HG02840 (cell line): ENCODE data around the gene ETNK1.
A peak's percentile ranks its signal among the peaks of the same experiment; 100 is the strongest.
"Not testable (repeated sequence)": the region's sequence is repeated elsewhere in the genome, so short reads cannot be mapped to it uniquely, and the experiment has no call there.

Source experiments
- ATAC-seq: cut with Tn5 transposase; IDR thresholded peaks from one replicate; pipeline ENCODE4 v1.9.1; 2021; ENCODE audit warnings: mild to moderate bottlenecking, moderate library complexity, moderate number of reproducible peaks; ENCODE audit not compliant: unreplicated experiment, low FRiP score

The ETNK1 gene

DNA sequence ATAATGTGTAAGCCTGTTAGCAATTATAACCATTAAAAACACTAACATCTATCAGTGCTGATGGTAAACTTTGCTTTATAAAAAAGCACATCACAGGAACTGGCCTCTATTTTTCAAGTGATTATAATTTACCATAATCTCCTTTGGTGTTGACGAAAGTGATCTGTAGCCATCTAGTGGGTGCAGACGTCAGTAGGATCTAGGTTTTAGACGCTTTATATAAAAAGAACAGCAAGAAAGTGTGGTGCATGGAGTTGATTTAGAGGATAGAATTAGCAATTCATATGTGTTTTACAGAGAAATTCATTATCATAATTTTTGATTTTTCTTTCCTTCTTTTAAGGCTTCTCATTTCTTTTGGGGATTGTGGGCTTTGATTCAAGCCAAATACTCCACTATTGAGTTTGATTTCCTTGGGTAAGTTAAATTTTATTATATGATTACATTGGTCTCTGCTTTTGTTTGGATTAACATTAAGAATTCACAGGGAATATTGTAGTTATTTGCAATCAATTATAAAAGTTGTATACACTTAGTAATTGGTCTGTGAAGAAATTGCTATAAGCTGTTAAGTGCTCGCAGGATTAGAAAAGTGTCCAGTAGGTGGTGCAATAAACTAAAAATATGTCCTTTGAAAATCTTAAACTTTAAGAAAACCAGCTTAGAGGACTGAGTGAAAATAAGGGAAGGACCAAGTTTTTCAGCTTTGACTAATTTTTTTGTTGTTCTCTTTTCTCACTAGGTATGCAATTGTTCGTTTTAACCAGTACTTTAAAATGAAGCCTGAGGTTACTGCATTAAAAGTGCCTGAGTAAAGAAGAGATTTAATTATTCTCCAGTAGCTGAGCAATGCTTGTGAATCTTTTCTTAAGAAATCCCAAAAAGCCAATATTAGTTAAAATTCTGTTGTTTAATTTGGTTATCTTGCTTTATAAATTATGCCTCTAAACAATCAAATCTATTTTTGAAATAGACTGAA is 59.5 kb downstream of the ETNK1 start:
- ATAC-seq = no peak

DNA sequence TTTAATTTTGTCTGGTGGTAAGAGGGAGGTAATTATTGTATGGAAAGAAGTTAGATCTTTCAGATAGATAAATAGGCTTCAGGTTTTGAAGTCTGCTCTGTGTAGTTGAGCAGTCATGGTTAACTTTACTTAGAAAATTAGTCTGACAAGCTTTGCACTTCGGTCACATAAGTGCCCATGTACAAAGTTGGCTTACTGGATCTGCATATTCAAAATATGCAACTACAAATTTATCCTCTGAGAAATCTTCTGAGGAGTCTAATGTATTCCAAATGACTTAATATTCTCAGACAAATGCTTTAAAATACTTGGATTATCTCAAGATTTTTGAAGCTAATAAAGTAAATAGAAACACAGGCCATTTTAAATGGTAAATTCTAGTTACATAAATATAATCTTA is 61.2 kb downstream of the ETNK1 start:
- ATAC-seq = no peak

- ATAC-seq = peak; percentile 66
Measured at GRCh38 chr12:22687361-22688076, 62.5 kb downstream of the ETNK1 start.

DNA sequence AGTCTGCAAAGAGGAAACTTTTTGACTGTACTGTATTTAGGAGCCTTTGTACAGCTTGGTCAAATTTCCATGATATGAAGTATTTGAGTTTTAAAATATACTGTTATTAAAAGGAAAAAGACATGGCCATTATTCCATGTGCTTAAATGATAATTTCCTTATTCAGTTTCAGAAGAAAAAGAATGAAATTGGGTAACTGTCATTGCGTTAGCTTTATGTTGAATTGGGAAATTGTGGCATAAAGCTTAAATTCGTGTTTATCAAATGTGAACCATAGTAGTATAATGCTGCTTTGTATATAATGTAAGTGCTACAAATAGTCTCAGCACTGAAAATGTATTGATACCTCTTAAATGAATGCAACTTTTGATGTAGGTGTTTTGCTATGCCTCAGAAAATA is 64.9 kb downstream of the ETNK1 start:
- ATAC-seq = no peak

DNA sequence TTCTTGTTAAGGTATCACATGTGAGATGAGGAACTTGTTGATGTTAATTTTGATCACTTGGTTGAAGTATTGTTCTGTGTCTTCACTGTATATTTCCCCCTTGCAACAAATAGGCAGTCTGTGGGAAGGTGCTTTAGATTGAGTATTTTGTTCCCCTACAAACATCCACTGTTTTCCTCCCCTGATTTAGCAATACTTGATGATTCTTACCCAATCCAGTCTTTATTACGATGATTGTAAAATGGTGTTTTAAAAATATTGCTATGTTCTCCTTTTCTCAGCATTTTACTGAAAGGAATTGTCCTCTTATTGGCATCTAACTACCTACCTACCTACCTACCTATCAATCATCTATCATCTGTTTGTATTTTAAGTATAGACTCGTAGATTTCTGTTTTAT is 66.3 kb downstream of the ETNK1 start:
- ATAC-seq = no peak

- not testable (repeated sequence) for ATAC-seq
Measured at GRCh38 chr12:22692467-22692866, 67.5 kb downstream of the ETNK1 start.

GRCh38 chr12:22692964-22693555 is 68.1 kb downstream of the ETNK1 start:
- no peak for ATAC-seq

GRCh38 chr12:22698576-22698975 is 73.6 kb downstream of the ETNK1 start:
- no peak for ATAC-seq

- not testable (repeated sequence) for ATAC-seq
Measured at GRCh38 chr12:22699705-22700104, 74.7 kb downstream of the ETNK1 start.

DNA sequence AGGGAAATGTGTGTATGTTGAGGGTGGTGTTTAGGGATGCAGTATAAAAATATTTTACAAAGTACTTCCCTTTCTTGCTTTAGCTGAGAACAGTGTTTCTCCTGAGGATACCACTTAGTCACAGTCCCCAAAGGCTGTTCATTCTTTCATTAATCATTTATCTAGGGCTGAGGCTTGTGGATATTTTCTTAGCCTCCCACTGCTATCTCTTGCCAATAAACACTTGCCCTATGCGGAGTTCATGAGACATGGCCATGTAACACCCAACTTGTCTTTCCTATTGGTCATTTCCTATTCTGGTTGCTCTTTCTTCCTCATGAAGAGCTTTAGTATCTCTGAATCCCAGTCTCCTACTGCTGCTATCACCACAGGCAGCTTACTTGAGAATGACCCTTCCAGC is 75.1 kb downstream of the ETNK1 start:
- no peak for ATAC-seq

GRCh38 chr12:22701216-22701809 is 76.3 kb downstream of the ETNK1 start:
- not testable (repeated sequence) for ATAC-seq

- no peak for ATAC-seq
Measured at GRCh38 chr12:22702690-22703089, 77.7 kb downstream of the ETNK1 start.

GRCh38 chr12:22709292-22709691 is 84.3 kb downstream of the ETNK1 start:
- ATAC-seq = no peak

- no peak for ATAC-seq
Measured at GRCh38 chr12:22712083-22712482, 87.1 kb downstream of the ETNK1 start.

- ATAC-seq = no peak
Measured at GRCh38 chr12:22715254-22715653, 90.3 kb downstream of the ETNK1 start.

GRCh38 chr12:22719745-22720144 is 94.8 kb downstream of the ETNK1 start:
- ATAC-seq = no peak

GRCh38 chr12:22722081-22722480 is 97.1 kb downstream of the ETNK1 start:
- ATAC-seq = no peak

DNA sequence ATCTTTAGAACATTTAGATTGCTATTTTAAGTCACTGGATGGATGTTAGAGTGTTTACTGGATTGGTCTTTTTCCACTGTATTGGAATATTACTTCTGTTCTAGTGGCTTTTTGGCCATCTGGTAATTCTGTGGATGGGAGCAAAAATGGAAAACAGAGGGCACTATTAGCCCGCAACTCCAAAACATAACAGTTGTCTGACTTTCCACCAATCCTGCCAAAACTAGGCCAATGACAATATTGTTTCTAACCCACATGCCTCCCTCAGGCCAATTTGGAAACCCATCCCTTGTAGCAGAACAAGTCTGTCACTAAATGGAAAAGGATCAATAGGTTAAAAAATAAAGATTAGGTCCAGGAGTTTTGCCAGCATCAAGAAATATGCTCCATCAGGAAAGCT is 97.8 kb downstream of the ETNK1 start:
- ATAC-seq = no peak

DNA sequence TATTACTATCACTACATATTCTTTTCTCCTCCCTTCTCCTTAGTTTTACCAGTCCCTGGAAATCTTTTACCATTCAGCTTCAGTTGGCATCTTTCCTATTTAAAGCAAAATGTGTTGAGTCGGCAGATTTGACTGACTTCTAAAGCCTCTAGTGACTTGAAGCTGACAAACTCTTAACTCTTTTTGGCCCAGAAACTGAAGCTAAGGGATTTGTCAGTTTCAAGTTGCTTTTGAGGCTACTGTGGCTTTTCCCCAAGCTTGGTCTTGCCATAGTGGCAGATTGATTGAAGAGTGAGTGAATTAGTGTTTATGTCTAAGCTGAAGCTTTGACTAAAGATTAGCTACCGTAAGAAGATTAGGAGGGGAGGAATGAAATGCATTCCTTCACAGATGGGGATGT is 104.0 kb downstream of the ETNK1 start:
- ATAC-seq = no peak

GRCh38 chr12:22729431-22729956 is 104.5 kb downstream of the ETNK1 start:
- no peak for ATAC-seq
